Measurements from ENCODE around the gene MT1A. TPM values are rescaled to one million over a fixed set of nuclear protein-coding genes. Genes with fewer than 3 reads are reported as not detected.
A peak's percentile ranks its signal among the peaks of the same experiment; 100 is the strongest.

The MT1A gene
- total RNA-seq, 1 donor from 2014 or later: not detected

- FAIRE-seq (no peak), DNase-seq (ENCODE audit: low read depth) (peak; percentile 90)
- TF ChIP-seq CTCF (IDR thresholded peaks at IDR 0.05; ENCODE audit: insufficient read depth, low read length, severe bottlenecking): no peak
- H3K4me3 ChIP-seq (ENCODE audit: low read depth, low read length): no peak overlapping the region
- H3K27me3 ChIP-seq (ENCODE audit: control insufficient read depth, insufficient read depth, low read length): no peaks in the 10 kb centered on the region
- H3K36me3 ChIP-seq (ENCODE audit: control insufficient read depth, insufficient read depth, low read length): no peaks in the 10 kb centered on the region
Observed at GRCh38 chr16:56606071-56606475, 32.4 kb upstream of the MT1A start.

- no peak for TF ChIP-seq CTCF (IDR thresholded peaks at IDR 0.05; ENCODE audit: insufficient read depth, low read length, severe bottlenecking)
- FAIRE-seq: no peak
- peak; percentile 88 for DNase-seq (ENCODE audit: low read depth)
- Histone ChIP-seq H3K36me3 (ENCODE audit: control insufficient read depth, insufficient read depth, low read length) (no peaks in the 10 kb centered on the region), H3K4me3 (ENCODE audit: low read depth, low read length) (peak overlapping the region; percentile 1), H3K27me3 (ENCODE audit: control insufficient read depth, insufficient read depth, low read length) (no peaks in the 10 kb centered on the region)
Observed at GRCh38 chr16:56606476-56607108, 31.9 kb upstream of the MT1A start.

- FAIRE-seq (peak; percentile 7), DNase-seq (ENCODE audit: low read depth) (peak; percentile 99)
- peak overlapping the region; percentile 1 for H3K4me3 ChIP-seq (ENCODE audit: low read depth, low read length)
- TF ChIP-seq CTCF (IDR thresholded peaks at IDR 0.05; ENCODE audit: insufficient read depth, low read length, severe bottlenecking): no peak
- no peaks in the 10 kb centered on the region for H3K27me3 ChIP-seq (ENCODE audit: control insufficient read depth, insufficient read depth, low read length)
- H3K36me3 ChIP-seq (ENCODE audit: control insufficient read depth, insufficient read depth, low read length): no peaks in the 10 kb centered on the region
Observed at GRCh38 chr16:56607109-56607618, 31.3 kb upstream of the MT1A start.

GRCh38 chr16:56607675-56608042 is 30.8 kb upstream of the MT1A start:
- no peak overlapping the region for H3K4me3 ChIP-seq (ENCODE audit: low read depth, low read length)

GRCh38 chr16:56608043-56608875 is 30.2 kb upstream of the MT1A start, which contains the start of gene MT2A:
Gene MT2A (plus strand): TSS chr16:56608584. CDS start chr16:56608656, 72 bp downstream.
- TF ChIP-seq CTCF (IDR thresholded peaks at IDR 0.05; ENCODE audit: insufficient read depth, low read length, severe bottlenecking): no peak
- H3K27me3 ChIP-seq (ENCODE audit: control insufficient read depth, insufficient read depth, low read length): no peaks in the 10 kb centered on the region
- peak within 1 kb of the TSS; percentile 50 for H3K4me3 ChIP-seq (ENCODE audit: low read depth, low read length)
- no peaks in the 10 kb centered on the region for H3K36me3 ChIP-seq (ENCODE audit: control insufficient read depth, insufficient read depth, low read length)
- DNase-seq (ENCODE audit: low read depth) (peak; percentile 89), FAIRE-seq (no peak)

More at GRCh38 chr16:56607675-56608042, 30.8 kb upstream of the MT1A start:
- H3K36me3 ChIP-seq (ENCODE audit: control insufficient read depth, insufficient read depth, low read length): no peaks in the 10 kb centered on the region
- FAIRE-seq: no peak
- no peak for DNase-seq (ENCODE audit: low read depth)
- H3K27me3 ChIP-seq (ENCODE audit: control insufficient read depth, insufficient read depth, low read length): no peaks in the 10 kb centered on the region
- TF ChIP-seq CTCF (IDR thresholded peaks at IDR 0.05; ENCODE audit: insufficient read depth, low read length, severe bottlenecking): no peak

Measured in bronchial epithelial cell (primary cell).